Left ventricle myocardium inferior (tissue), 1 donor: Measurements from ENCODE around the gene HYAL2. TPM values are rescaled to one million over a fixed set of nuclear protein-coding genes. Genes with fewer than 3 reads are reported as not detected.

Experiments
- DNase-seq: peaks from one replicate; pipeline ENCODE4 v3.0.0-alpha.2; 2020
- H3K27ac ChIP-seq: fragments of 200-600 bp; replicated peaks from 2 replicates; pipeline ENCODE4 v1.8.0; 2021
- H3K27me3 ChIP-seq: fragments of 200-600 bp; 2 replicates; pipeline ENCODE4 v1.8.0; 2021; ENCODE audit warnings: low read depth
- H3K36me3 ChIP-seq: fragments of 200-600 bp; 2 replicates; pipeline ENCODE4 v1.8.0; 2021
- H3K4me1 ChIP-seq: fragments of 200-600 bp; 2 replicates; pipeline ENCODE4 v1.8.0; 2021
- H3K4me3 ChIP-seq: fragments of 200-600 bp; 2 replicates; pipeline ENCODE4 v1.8.0; 2021; ENCODE audit warnings: mild to moderate bottlenecking, moderate library complexity
- H3K9me3 ChIP-seq: fragments of 200-600 bp; replicated peaks from 2 replicates; pipeline ENCODE4 v1.8.0; 2021
- CTCF ChIP-seq: fragments of 200-600 bp; IDR thresholded peaks from 2 replicates; pipeline ENCODE4 v1.8.0; 2021; ENCODE audit warnings: antibody characterized with exemption, mild to moderate bottlenecking, borderline replicate concordance
- intact Hi-C: fragments of 100-400 bp; cut with micrococcal nuclease; formaldehyde crosslinking; loops from one replicate; pipeline ENCODE4 v1.11.0; 2022
- total RNA-seq: library from RNA; stranded (reverse); fragmentation: NEBNext Ultra II Directional; extraction: Animal tissue kit (Norgen Biotek cat#: 25700); gene quantifications from one replicate; pipeline ENCODE4 v1.2.1, GENCODE V29; 2021
- donor health status: DM: no; HTN: yes; CAD: no; lungs with severe emphysema.

The HYAL2 gene
- total RNA-seq, 1 donor from 2014 or later: 38.9 TPM

- Histone ChIP-seq H3K4me1 (peaks cover 55% of the 10 kb centered on the region), H3K9me3 (no peaks in the 10 kb centered on the region), H3K36me3 (peaks cover 10% of the 10 kb centered on the region), H3K4me3 (no peak overlapping the region), H3K27ac (peak overlapping the region; percentile 97), H3K27me3 (no peaks in the 10 kb centered on the region)
- peak; percentile 19 for DNase-seq
- no peak for TF ChIP-seq CTCF
- intact Hi-C loops: no loop called here
Observed at GRCh38 chr3:50297384-50297775, 25.2 kb downstream of the HYAL2 start.

- H3K4me1 ChIP-seq: peaks cover 53% of the 10 kb centered on the region
- intact Hi-C loops: no loop called here
Observed at GRCh38 chr3:50296721-50297383, 25.7 kb downstream of the HYAL2 start.

GRCh38 chr3:50295553-50296431, 26.8 kb downstream of the HYAL2 start:
- Histone ChIP-seq H3K27ac (no peak overlapping the region), H3K4me1 (peaks cover 53% of the 10 kb centered on the region), H3K9me3 (no peaks in the 10 kb centered on the region), H3K27me3 (no peaks in the 10 kb centered on the region), H3K36me3 (peaks cover 6% of the 10 kb centered on the region), H3K4me3 (no peak overlapping the region)
- intact Hi-C loops: no loop called here
- DNase-seq: no peak
- no peak for TF ChIP-seq CTCF

More at GRCh38 chr3:50296721-50297383, 25.7 kb downstream of the HYAL2 start:
- Histone ChIP-seq H3K9me3 (no peaks in the 10 kb centered on the region), H3K4me3 (no peak overlapping the region), H3K27me3 (no peaks in the 10 kb centered on the region), H3K36me3 (peaks cover 10% of the 10 kb centered on the region), H3K27ac (no peak overlapping the region)
- peak; percentile 13 for DNase-seq
- no peak for TF ChIP-seq CTCF

GRCh38 chr3:50294492-50295403, 27.8 kb downstream of the HYAL2 start:
- peaks cover 47% of the 10 kb centered on the region for H3K4me1 ChIP-seq

More at GRCh38 chr3:50294492-50295403, 27.8 kb downstream of the HYAL2 start:
- Histone ChIP-seq H3K36me3 (peaks cover 8% of the 10 kb centered on the region), H3K9me3 (no peaks in the 10 kb centered on the region), H3K4me3 (no peak overlapping the region), H3K27ac (no peak overlapping the region), H3K27me3 (no peaks in the 10 kb centered on the region)
- no peak for TF ChIP-seq CTCF
- intact Hi-C loops: no loop called here
- peak; percentile 16 for DNase-seq
